Embryonic facial prominence (tissue), 1 donor: ENCODE measurements around the gene LMX1A.

Experiments
- DNase-seq: peaks from one replicate; pipeline ENCODE4 v3.0.0-alpha.2; 2016; ENCODE audit errors: extremely low spot score

LMX1A gene

DNA sequence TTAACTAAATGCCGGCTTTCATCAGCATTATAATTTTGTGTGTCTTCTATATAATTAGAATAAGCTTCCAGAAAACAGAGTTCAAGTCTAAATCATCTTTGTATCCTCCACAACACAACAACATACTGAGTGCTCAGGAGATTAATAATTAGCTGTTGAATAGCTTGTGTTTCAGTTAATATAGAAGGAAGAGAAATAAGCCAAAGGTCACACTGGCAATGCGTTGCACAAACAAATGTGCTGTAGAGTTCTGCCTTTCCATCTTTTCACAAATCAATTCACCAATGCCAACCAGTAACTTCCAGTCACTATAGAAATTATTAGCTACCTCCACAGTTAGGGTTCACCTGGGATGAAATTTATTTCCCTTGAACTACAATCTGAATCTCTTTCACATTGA lies 132.0 kb downstream of the LMX1A start:
- DNase-seq: no peak

DNA sequence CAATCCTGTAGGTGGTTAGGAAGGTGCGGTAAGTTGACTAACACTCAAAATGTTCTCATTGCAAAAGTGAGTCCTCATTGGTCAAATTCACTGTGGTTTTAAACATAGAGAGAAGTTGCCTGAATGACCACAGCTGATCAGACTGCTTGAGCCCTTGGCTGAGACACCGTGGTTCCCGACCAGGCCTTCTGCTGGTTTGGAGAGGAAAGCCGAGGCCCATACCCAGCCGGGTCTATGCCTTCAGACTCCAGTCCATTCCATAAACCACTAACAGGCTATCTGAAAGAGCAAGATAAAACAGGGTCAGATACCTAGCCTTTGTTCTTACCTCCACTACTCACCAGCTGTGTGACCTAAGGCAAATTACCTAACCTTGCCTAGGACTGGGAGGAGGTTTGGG lies 133.9 kb downstream of the LMX1A start:
- no peak for DNase-seq

DNA sequence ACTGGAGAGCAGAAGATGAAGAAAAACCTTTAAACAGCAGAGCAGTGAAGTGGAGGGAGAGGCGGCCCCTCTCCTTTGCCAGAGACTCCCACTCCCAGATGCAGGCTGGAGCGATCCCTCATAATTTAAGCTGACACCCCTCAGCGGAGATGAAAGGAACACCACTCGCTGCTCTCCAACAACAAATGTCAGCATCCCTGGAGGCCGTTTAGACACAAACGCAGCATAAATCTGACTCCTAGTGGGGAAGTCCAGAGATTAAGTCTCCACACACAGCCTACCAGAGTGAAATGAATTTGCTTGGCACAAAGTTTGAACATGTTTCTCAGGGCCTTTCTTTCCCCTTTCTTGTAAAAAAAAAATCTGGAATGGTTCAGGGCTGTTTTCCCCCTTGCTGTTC lies 137.8 kb downstream of the LMX1A start:
- no peak for DNase-seq

DNA sequence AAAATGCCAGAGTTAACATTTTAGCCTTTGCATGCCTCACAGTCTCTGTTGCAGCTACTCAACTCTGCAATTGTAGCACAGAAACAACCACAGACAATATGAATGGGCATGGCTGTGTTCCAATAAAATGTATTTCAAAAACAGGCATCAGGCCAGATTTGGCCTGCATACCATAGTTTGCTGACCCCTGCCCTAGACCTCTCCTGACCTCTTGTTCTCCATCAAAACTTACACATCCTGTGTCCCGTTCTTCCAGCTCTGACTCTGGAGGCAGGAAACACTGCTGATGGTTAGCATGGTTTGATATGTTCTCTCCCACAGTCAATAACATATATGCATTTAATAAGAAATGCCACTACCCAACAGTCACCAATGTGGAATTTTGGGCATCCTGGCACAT lies 138.6 kb downstream of the LMX1A start:
- DNase-seq: no peak

DNA sequence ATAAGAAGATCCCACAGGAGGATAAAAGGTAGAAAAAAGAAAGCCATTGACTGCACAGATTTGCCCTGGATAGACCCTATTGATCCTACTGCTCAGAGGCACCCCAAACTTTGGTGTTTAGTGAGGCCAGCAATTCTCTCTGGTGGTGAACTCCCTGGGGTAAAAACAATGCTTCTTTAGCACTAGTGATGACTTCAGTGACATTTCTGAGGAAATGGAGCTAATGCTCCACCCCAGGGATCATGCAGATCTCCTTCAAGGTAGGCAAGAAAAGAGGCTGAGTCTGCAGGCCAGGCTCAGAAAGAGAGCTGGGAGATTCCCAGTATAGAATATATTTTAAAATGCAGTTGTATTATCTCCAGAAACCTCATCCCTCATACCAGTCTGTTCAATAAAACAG lies 140.3 kb downstream of the LMX1A start:
- DNase-seq: no peak

DNA sequence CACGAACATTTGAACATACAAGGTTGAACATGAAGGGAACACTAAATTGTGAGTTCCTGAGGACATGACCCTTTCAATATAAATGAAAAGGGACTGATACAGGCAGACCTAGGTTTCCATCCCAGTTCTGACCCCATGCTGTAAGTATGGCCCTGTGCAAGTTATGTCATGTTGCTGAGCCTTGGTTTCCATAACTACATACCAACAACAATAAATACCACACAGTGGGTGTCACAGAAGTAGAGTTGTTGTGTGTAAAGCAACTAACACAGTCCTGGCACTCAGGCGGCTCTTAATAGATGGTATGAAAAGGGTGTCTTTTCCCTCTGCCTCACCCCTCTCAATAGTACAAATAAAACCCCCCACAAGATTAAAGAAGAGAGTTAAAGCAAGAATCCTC lies 140.8 kb downstream of the LMX1A start:
- DNase-seq: no peak

DNA sequence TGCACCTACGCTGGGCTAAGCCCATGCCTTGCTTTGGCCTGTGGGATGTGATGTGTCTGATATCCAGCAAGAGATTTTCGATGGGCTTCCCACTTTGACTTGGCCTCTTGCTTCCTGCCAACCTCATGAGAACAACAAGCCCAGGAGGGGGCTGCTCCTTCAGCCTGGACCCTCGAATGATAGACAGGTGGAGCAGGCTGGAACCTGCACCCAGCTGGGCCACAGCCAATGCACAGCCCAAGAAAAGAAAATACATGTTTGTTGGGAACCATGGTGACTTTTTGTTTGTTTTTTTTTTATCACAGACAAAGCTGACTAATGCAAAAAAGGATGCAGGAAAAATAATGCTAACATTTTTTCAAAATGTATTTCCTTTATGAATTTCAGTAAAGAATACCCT lies 144.3 kb downstream of the LMX1A start:
- DNase-seq: no peak

DNA sequence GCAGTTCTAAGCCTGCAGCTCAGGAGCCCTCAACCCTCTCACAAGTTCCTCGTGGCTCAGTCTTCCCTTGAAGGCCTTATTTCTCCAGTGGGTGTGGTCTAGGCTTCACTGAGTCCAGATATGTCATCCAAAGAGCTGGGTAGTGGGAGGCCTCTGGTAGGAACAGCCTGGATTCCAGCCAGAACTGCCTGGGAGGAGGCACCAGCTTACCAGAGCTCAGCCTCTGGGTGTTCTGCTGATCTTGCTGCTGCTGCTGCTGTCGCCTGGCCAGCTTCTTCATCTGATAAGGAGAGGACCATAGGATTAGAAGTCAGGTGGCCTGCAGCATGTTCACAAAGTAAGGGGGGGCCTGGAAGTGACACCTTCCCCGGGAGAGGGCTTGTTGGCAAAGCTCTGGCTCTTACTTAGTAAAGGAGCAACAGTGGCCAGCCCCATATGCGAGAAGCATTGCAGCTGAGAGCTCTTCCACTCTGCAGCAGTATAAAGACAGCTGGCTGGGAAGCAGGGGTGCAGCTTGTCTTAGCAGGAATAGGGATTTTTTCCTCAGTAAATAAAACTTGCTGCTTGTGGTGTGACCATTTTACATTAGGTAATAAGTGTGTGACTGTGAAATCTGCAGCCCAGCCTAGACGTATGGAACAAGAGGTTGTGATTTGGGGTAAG lies 148.5 kb downstream of the LMX1A start:
- DNase-seq: no peak

DNA sequence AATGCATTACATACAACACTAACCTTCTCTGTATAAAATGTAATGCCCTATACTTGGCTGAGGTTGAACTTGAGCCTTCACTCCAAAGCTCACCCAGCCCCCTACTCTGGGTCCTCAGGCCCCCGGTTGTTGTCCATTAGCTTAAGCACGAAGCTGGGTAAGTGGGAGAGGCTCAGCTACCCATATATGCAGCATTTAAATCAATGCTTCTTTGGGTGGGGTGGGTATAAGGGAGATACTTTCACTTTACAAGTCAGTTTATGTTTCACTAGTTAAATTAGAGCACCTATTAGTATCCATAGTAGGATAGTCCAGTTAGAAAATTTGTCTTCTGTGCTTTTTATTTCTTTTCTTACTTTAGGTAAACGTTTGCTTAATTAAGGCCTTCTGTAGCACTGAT lies 151.4 kb downstream of the LMX1A start:
- DNase-seq: no peak

DNA sequence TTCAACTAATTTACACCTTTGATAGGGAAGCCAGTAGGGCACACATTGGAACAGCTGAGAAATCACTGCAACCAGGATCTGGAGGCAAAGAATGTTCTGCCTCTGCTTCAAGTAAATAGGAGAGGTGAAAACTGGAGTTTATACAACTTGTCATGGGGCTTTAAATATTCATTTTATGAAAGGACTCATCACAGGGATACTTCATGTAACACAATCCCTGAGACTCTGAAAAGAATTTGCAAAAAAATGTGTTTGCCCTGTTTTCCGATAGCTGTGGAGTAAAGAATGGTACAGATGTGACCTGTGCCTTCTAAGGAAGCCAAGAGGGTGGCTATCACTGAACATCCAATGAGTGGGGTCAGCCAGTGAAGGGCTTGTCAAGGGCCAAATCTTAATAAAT lies 152.0 kb downstream of the LMX1A start:
- DNase-seq: no peak

DNA sequence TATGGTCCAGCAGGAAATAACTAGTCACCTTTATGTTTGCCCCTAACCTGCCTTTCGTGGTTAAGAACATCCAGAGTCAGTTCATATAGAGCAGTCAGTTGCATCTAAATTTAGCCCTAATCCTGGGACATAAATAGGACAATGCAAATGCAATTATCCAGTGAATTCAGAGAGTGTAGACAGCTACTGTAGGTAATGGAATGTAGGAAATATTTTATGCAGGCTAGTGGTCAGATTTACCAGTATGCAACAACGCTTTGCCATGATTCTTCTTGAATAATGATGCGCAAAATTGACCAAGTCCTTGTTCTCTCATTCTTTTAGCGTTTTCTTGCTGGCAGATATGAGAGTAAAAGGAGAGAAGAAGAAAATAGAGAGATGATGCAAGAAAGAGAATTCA lies 165.4 kb downstream of the LMX1A start:
- no peak for DNase-seq

DNA sequence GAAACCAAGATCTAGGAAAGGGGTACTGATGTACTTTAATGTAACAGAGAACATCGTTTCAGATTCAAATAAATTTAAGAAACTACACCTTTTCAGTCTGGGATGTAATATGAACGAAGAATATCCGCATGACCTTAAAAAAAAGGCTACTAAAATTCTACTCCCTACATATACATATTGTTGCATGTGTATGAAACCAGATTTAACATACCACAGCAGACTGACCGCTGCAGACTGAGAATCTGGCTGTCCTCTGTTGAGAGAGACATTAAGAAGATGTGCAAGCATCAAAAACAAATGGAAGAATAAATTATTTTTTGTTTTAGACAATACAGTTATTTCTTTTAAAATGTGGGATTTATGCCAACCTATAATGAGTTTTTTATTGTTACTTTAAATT lies 166.6 kb downstream of the LMX1A start:
- DNase-seq: no peak

DNA sequence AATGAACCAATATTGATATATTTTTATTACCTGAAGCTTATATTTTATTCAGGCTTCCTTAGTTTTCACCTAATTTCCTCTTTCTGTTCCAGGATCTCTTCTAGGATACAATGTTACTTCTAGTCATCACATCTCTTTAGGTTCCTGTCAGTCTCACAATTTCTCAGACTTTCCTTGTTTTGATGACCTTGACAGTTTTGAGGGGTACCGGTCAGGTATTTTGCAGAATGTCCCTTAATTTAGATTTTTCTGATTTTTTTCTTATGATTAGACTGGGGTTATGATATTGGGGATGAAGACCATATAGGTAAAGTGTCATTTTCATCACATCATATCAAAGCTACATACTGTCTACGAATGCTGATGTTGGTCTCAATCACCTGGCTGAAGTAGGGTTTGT lies 167.5 kb downstream of the LMX1A start:
- no peak for DNase-seq

DNA sequence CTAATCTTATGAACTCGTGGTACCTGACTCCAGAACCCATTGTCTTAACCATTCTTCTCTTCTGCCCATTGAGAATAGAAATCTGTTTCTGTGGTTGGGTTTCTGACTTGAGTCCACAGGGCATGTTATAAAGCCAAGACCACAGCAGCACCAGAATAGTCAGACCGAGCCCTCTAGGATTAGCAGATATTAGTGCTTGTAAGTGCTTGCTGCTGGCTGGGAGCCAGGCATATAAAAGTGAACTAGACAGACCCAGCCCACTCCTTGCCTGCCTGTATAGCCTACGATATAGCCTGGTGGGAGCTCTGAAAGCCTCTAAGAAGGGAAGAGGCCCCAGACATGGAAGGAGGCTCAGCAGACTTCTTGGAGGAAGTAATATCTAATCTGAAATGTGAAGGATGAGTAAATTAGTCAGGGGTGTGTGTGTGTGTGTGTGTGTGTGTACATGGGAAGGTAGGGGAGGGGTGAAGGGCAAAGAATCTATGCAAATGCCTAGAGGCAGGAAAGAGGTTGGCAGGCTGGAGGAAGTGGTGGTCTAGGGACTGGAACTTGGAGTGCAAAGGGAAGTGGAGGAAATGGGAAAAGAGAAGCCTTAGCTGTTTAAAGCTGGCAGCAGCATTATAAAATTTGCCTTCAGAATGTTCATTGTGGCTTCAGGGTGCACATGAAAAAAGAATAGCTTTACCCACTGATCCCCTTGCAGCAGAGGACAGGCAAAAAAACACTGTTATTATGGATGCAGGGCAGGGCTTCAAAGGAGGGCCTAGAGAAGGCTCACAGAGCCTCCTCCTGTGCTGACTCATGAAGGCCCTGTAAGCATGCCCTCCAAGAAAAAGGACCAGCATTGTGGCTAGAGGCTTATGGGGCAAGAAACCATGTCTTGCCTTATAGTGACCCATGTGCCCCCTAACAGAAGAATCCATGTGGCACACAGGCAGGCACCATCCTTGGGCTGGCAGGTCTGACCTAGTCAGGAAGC lies 169.2 kb downstream of the LMX1A start:
- DNase-seq: no peak

DNA sequence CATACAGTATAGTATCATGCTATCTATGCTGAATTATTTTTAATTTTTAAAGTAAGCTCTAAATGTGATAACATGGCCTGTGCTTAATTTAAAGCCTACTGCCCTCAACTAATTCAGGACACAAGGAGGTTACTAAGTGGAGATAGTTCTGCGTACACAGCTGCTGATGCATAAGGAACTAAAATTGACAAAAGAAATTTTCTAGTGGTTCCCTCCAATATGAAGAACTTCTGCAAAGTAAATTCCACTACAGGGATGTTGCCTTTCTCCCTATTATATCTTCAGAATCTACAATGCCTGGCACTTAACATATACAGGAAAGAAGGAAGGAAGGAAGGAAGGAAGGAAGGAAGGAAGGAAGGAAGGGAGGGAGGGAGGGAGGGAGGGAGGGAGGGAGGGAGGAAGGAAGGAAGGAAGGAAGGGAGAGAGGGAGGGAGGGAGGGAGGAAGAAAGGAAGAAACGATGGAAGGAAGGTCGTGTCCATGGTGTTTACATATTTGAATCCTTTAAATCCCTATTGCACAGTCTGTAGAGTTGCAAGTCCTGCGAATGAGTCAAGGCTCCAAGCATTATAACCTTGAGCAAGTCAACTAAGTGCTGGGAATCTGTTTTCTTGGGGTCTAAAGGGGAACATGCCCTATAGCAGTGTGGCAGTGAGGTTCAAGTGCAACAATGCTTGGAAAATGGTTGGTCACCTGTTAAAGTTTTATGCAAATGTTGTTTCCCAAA lies 171.2 kb downstream of the LMX1A start:
- DNase-seq: no peak

DNA sequence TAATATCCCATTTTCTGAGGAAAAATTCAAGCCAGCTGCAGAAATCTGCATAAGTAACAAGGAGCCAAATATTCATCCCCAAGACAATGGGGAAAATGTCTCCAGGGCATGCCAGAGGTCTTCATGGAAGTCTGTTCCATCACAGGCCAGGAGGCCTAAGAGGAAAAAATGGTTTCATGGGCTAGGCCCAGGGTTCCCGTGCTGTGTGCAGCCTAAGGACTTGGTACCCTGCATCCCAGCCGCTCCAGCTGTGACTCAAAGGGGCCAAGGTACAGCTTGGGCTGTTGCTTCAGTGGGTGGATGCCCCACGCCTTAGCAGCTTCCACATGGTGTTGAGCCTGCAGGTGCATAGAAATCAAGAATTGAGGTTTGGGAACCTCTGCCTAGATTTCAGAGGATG lies 173.5 kb downstream of the LMX1A start:
- no peak for DNase-seq

DNA sequence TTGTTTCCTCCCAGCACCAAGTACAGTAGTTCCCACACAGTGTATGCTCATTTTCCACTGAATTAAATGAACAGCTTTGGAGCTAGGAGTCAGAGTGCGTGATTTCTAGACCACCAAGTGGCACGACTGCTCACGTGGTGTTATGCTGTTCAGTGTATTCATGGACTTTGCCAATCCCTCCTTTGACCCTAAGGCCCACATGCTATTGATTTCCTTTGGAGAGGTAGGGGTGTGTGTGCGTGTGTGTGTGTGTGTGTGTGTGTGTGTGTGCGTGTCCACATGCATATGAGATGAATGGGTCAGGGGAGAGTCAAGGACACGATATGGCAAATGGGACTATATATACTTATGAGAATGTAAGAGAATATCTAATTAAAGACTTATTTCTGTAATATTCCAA lies 177.2 kb downstream of the LMX1A start:
- DNase-seq: no peak

DNA sequence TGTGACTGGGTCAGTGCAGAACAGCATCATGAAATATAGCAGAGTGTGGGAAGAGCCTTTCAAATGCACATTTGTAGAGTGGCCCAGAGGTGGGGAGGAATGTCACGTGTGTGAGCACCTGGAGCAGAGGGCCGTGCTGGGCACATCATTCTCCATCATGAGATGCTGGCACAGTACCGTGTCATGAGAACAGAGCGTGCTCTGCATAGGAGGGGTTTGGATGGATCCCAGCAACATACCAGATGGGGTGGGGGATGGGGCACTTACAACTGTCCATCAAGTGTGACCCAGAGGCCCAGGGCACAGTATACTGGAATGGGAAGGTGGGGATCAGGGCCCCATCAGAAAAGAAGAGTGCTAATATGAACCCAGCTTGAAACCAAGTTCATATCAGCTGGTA lies 182.0 kb downstream of the LMX1A start:
- no peak for DNase-seq

DNA sequence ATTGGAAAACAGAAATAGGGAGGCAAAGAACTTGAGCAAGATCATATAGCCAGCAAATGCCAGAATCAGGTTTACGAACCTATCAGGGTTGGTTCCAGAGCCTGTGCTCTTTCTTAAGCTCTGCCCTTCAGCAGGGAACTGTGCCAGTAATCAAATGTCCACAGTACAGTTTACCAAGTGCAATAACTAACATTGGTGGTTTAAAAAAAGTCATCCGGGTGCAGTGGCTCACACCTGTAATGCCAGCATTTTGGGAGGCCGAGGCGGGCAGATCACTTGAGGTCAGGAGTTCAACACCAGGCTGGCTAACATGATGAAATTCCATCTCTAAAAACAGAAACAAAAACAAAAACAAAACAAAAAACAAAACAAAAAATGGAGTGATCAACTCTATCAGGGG lies 182.7 kb downstream of the LMX1A start:
- no peak for DNase-seq

DNA sequence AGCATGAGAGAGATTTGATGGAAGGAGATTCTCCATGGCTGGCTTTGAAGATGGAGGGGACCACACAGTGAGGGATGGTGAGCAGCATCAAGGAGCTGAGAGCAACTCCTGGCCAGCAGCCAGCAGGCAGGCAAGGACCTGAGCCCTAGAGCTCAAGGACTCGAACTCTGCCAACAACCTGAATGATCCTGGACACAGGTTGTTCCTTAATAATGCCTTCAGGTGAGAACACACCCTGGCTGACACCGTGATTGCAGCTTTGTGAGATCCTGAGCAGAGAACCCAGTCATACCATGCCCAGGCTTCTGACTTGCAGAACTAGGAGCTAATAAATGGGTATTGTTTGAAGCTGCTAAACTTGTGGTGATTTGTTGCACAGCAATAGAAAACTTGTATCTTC lies 183.1 kb downstream of the LMX1A start:
- DNase-seq: no peak

DNA sequence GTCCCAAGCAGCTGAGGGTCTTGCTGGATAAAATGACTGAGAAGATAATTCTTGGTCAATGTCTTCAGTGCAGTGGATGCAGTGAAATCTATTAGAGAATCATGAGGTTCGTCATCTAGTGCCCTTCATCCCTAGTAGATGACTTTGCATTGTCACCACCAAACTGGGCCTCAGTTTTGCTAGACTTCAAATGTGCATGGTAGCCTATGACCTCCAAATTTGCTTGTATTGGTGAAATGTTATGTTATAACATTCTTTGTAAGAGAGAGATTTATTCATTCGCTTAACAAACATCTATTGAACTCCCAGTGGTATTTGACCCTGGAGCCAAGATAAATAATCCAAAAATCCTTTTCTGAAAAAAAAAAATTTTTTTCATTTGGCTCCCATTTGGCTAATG lies 183.8 kb downstream of the LMX1A start:
- DNase-seq: no peak

DNA sequence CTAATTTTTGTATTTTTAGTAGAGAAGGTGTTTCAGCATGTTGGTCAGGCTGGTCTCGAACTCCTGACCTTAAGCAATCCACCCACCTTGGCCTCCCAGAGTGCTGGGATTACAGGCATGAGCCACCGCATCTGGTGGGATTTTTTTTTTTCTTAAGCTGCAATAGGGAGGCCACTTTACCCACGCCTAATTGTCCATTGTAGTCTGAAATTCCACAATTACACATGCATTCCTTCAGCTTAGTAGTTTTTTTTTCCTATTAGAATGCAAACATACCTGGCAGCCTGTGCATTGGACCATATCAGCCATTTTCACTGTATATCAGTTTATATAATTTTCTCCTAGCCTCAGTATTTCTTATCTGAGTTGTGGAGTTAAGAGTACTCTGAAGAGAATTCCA lies 186.8 kb downstream of the LMX1A start:
- DNase-seq: no peak

DNA sequence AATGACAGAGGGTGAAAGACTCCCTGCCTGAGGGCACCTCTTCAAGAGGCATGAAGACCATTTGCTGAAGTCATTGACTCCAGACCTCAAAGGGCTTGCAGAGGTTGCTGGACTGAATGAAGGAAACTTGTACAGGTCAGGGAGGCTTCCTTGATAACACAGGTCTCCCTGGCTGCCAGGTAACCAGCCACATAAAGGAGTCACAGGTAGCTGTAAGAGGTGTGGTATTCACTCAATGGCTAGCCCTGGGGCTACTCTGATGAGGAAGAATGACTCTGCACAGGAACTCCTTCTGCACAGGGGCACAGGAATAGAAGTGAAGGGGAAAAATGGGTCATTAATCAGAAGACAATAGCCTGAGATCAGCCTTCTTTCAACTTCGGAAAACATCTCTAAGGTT lies 187.5 kb downstream of the LMX1A start:
- no peak for DNase-seq
